SU-DHL-6 (cell line): ENCODE measurements around the gene ASTN1.

ENCODE experiments used
- CTCF ChIP-seq: fragments of 200-600 bp; sonication (generic); IDR thresholded peaks from one replicate; pipeline ENCODE4 v1.5.1; 2017; ENCODE audit warnings: antibody characterized with exemption, mild to moderate bottlenecking, low read length, moderate library complexity; ENCODE audit not compliant: insufficient read depth, poor library complexity, severe bottlenecking
- EZH2phosphoT487 ChIP-seq: fragments of 200-600 bp; sonication (generic), shearing (Covaris generic); conservative IDR thresholded peaks from 2 replicates; pipeline ENCODE4 v1.6.1; 2018; ENCODE audit warnings: mild to moderate bottlenecking, antibody characterized with exemption, low read length, moderate library complexity, mixed read lengths

GRCh38 chr1:177012342-177012925 is 152.1 kb downstream of the ASTN1 start:
- TF ChIP-seq CTCF (no peak), EZH2phosphoT487 (no peak)
